ENCODE results near the gene ITGB2.

The ITGB2 gene

GRCh38 chr21:44909719-44910118, 11.0 kb downstream of the ITGB2 start:
- TF ChIP-seq, protein P1, sequence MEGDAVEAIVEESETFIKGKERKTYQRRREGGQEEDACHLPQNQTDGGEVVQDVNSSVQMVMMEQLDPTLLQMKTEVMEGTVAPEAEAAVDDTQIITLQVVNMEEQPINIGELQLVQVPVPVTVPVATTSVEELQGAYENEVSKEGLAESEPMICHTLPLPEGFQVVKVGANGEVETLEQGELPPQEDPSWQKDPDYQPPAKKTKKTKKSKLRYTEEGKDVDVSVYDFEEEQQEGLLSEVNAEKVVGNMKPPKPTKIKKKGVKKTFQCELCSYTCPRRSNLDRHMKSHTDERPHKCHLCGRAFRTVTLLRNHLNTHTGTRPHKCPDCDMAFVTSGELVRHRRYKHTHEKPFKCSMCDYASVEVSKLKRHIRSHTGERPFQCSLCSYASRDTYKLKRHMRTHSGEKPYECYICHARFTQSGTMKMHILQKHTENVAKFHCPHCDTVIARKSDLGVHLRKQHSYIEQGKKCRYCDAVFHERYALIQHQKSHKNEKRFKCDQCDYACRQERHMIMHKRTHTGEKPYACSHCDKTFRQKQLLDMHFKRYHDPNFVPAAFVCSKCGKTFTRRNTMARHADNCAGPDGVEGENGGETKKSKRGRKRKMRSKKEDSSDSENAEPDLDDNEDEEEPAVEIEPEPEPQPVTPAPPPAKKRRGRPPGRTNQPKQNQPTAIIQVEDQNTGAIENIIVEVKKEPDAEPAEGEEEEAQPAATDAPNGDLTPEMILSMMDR (IDR thresholded peaks at IDR 0.05; ENCODE audit: low read depth, low read length): no peak
- no peak for DNase-seq (ENCODE audit: low read depth, low spot score)
- H3K4me3 ChIP-seq (ENCODE audit: low read depth, low read length): no peak overlapping the region
- in situ Hi-C loops (cut with HindIII; ENCODE audit: low sequenced_read_pairs): no loop called here

- no peak overlapping the region for H3K4me3 ChIP-seq (ENCODE audit: low read depth, low read length)
- TF ChIP-seq, protein P1 (IDR thresholded peaks at IDR 0.05; ENCODE audit: low read depth, low read length): no peak
- in situ Hi-C loops (cut with HindIII; ENCODE audit: low sequenced_read_pairs): no loop called here
Observed at GRCh38 chr21:44908908-44909307, 11.8 kb downstream of the ITGB2 start.

DNA sequence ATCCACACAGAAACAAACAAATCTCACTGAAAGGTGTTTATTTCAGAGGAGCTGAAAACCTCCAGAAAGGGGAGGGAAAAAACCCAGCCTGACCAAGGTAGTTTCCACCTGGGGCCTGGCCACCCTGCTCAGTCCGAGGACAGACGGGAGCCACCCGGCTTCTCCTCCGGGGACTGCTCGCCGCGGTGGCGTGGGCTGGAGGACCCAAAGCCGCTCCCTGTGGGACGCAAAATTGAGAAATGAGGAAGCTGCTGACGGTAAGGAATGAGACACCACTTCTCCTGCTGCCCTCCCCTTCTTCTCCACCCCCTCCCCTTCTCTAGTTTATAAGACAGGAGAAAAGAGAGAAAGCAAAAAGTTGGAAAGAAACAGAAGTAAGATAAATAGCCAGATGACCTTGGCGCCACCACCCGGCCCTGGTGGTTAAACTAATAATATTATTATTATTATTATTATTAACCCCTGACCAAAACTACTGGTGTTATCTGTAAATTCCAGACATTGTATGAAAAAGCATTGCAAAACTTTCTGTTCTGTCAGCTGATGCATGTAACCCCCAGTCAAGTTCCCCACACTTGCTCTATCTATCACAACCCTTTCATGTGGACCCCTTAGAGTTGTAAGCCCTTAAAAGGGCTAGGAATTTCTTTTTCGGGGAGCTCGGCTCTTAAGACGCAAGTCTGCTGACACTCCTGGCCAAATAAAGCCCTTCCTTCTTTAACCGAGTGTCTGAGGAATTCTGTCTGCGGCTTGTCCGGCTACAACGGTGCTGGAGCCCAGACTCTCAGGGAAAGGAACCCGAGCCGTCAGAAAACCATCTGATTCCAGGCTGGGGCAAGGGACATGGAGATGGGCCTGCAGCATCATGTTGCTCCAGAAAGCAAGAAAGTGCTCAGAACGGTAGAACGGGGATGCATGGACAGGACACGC, 12.5 kb downstream of the ITGB2 start:
- TF ChIP-seq, protein P1 (IDR thresholded peaks at IDR 0.05; ENCODE audit: low read depth, low read length): no peak
- H3K4me3 ChIP-seq (ENCODE audit: low read depth, low read length): no peak overlapping the region
- in situ Hi-C loops (cut with HindIII; ENCODE audit: low sequenced_read_pairs): no loop called here
- no peak for DNase-seq (ENCODE audit: low read depth, low spot score)

More at GRCh38 chr21:44908908-44909307, 11.8 kb downstream of the ITGB2 start:
- no peak for DNase-seq (ENCODE audit: low read depth, low spot score)

DNA sequence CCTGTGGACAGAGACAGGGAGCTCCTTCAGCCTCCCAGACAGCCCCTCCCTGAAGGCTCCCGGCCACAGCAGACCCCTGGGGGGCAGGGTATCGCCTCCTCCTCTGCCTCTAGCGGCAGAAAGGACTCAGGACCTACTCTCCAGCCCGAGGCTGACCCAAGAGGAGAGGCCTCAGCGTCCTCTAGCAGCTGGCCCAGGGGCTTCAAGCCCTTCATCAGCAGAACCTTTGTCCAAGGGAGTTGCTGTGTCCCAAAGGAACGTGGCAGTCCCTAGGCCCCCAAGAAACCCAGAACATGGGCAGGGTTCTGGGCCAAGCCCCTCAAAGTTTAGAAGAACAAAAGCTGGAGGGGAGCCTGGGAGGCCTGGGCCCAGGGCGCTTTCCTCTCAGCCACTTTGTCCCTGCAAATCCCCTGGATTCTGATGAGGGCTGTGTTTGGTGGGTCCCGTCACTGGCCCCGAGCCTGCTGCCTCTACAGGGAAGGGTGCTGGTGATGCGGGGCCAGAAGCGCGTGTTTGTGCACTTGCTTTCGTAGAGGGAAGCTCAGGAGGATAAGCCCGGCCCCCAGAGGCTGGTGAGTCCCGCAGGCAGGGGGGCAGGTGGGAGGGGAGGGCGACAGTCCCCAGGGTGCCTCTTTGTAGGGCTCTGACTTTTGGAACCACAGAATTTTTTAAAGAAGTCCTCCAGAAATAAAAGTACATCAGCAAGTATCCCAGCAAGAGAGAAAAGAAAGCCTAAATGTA, 13.3 kb downstream of the ITGB2 start:
- no peak for DNase-seq (ENCODE audit: low read depth, low spot score)
- in situ Hi-C loops (cut with HindIII; ENCODE audit: low sequenced_read_pairs): no loop called here
- TF ChIP-seq, protein P1 (IDR thresholded peaks at IDR 0.05; ENCODE audit: low read depth, low read length): no peak
- no peak overlapping the region for H3K4me3 ChIP-seq (ENCODE audit: low read depth, low read length)

DNA sequence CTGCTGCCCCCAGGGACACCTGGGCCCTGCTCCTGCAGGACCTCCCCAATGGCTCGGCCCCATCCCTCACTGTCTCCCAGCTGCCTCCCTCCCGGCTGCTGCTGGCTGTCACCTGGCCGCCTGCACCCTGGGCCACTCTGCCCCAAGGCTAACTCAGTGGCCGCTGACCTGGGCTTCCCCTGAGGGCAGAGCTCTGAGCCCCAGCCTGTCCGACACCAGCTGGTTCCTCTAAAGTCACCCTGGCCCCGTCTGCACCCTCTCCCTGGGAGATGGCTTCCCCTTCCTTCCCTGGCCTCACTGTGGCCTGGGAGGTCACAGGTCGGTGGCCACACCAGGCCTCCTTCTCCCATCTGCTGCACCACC, 15.0 kb downstream of the ITGB2 start:
- no peak overlapping the region for H3K4me3 ChIP-seq (ENCODE audit: low read depth, low read length)
- in situ Hi-C loops (cut with HindIII; ENCODE audit: low sequenced_read_pairs): no loop called here
- no peak for DNase-seq (ENCODE audit: low read depth, low spot score)
- TF ChIP-seq, protein P1 (IDR thresholded peaks at IDR 0.05; ENCODE audit: low read depth, low read length): no peak

- in situ Hi-C loops (cut with HindIII; ENCODE audit: low sequenced_read_pairs): no loop called here
- DNase-seq (ENCODE audit: low read depth, low spot score): no peak
- TF ChIP-seq, protein P1 (IDR thresholded peaks at IDR 0.05; ENCODE audit: low read depth, low read length): no peak
- no peak overlapping the region for H3K4me3 ChIP-seq (ENCODE audit: low read depth, low read length)
Observed at GRCh38 chr21:44905016-44905727, 15.5 kb downstream of the ITGB2 start.
